CD4-positive, alpha-beta T cell treated with Interleukin-10 for 1 hour (primary cell): Measurements from ENCODE around the gene TMEM175.
"Not testable (repeated sequence)": the region's sequence is repeated elsewhere in the genome, so short reads cannot be mapped to it uniquely, and the experiment has no call there.

ENCODE experiments used
- DNase-seq: peaks from one replicate; pipeline ENCODE4 v3.0.0-alpha.2; 2020

Gene TMEM175

DNA sequence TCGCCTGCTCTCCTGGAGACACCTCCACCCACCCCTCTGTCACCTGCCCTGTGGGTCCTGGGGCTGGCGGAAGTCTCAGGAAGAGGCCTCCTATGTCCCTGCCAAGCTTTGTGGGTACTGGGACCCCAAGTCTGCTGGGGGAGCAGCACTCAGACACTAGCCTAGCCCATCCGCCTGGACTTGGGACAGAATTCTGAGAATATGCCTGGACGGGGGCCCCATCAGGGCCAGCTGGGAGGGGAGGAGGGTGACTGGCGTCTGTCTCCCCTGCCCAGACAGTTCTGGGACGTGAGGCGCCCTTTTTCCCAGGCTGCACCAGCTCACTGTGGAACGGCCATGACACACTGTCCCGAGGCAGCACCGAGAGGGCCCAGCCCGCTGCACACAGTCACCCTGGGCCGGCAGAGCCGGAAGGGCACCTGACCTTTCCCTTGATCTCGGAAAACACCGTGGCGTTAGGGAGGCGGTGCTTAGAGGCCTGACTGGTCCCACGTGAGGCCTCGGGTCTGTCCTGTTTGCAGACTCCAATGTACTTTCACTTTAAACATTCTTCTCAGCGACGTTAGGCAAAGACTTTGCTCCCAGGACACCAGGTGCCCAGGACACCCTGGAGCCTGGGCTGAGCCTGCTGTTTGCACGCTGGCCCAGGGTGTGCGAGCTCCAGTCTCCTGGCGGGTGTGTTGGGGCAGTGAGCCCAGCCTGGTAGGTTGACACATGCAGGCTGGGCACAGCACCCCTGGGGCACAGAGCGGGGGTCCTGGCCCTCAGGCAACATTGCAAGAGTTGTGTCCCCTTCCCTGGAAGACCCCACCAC, 60.2 kb downstream of the TMEM175 start:
- DNase-seq = no peak

DNA sequence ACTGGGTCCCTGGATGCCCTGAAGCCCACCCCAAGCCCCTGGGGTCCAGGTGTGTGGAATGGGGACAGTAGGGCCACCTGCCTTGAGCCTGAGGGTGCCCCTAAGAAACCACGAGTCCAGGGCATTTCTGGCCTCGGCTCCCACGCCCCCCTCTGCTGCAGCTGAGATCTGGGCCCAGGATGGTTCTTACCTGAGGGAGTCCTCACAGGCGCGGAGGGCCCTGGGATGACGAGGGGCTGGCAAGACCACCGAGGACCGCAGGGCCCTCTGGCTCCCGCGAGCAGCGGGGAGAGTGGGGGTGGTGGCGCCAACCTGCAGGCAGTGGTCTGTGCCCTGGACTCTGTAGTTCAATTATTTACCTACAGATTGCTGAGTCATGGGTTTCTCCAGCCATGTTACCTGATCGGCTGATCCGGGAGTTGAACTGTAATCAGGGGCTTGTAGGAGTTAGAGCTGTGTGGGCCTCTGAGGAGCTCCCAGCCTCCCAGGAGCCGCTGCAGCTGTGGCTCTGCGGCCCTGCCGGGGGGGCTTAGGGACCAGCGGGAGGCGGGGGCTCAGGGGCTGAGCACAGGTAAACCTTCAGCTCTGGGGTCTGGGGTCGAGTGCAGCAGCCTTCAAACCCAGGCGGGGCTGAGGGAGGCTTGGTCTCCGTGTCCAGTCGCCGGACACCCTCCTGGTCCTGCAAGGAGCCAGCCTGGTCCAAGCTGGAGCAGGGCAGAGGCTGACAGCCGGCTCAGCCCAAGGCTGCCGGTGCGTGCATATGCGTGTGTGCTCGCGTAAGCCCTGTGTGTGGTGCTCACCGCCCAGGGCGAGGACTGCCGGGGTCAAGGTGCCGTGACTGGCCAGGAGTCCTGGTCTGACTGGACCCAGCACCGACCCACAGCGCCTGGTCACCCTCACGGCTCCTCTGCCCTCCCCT, 61.1 kb downstream of the TMEM175 start, which contains the start of gene SLC26A1:
TSS of gene SLC26A1 (minus strand) at position 294 of the 919 bp plus-strand sequence. CDS start 1,701 bp downstream, outside the sequence.
- DNase-seq = no peak

DNA sequence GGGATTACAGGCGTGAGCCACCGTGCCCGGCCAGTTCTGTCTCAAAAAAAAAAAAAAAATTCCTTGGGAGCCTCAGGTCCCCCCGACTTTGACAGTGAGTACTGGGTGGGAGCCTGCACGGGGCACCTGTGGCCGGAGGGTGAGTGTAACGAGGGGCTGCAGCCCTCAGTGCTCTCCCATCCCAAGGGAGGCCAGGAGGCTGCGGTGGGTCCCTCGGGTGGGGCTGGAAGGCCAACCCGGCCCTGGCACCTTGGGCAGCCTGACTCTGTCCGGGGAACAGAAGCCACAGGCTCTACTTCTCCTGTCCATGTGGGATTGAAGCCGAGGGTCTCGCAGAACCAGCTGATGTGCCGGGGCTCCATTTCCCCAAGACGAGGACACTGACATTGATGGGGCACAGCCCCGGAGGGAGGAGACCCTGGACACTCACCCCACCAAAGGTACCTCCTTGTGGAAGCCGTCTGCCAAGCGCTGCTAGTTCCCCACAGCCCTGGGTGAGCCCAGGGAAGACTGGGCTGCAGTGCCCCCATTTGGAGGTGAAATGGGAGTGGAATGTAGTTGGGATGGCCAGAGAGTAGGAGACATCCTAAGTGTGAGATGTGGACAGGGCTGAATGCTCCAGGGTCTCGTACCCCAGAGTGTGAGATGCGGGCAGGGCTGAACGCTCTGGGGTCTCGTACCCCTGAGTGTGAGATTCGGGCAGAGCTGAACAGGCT, 63.2 kb downstream of the TMEM175 start:
- DNase-seq = no peak

DNA sequence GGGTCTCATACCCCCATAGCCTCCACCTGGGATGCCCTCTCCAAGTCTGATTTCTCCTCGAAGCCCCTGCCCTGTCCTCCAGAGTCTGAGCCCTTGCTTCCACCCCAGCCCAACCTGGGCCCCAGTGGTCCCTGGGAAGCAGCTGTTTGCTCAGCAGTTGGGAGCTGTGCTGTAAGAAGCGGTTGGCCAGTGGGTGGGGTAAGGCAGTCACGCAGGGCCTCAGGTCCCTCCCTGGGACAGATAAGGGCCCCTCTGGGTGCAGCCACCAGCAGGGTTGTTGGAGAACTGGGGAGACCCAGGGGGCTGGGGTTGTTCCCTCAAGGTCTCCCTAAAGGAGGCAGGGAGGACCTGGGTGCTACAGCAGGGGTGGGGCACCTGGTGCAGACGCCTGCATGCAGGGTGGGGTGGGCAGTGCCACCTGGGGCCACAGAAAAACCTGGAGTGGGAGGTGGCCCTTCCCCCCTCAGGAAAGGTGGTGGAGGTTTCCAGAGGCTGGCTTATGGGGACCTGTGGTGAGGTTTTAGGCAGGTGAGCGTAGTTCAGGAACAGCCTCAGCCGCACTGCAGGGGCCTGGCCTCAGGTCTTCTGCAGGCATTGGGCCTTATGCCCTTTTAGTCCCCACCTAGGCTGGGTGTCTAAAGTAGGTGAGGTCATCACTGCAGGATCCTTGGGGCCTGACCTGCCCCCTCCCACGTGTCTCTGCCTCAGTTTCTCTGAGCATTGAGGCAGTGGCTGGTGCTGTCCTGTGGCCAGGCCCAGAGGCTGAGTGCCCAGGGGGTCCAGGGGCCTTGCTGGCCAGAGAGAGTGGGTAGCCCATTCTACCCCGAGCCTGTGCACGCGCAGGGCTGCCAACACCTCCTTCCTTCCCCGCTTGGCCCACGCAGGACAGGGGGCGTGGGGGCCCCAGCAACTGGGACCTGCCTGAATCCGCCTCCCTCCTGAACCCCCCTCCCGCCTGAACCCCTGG, 64.1 kb downstream of the TMEM175 start:
- DNase-seq = no peak

DNA sequence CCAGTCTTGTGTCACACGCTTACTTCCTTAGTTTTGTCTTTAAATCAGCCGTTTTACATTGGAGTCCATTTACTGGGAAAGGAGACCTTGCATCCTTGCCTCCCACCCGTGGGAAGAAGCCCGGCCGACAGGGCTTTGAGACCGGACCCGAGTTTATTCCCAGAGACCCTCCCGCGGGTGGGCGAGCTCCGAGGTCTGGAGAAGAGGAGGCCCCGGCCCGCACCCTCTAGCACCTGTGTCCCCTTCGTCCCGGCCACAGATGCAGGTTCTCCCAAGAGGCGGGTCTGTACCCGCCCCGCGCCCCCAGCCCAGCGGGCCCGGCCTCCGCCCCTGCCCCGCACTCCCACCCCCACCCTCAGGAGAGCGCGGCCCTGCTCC, 64.7 kb downstream of the TMEM175 start:
- no peak for DNase-seq

DNA sequence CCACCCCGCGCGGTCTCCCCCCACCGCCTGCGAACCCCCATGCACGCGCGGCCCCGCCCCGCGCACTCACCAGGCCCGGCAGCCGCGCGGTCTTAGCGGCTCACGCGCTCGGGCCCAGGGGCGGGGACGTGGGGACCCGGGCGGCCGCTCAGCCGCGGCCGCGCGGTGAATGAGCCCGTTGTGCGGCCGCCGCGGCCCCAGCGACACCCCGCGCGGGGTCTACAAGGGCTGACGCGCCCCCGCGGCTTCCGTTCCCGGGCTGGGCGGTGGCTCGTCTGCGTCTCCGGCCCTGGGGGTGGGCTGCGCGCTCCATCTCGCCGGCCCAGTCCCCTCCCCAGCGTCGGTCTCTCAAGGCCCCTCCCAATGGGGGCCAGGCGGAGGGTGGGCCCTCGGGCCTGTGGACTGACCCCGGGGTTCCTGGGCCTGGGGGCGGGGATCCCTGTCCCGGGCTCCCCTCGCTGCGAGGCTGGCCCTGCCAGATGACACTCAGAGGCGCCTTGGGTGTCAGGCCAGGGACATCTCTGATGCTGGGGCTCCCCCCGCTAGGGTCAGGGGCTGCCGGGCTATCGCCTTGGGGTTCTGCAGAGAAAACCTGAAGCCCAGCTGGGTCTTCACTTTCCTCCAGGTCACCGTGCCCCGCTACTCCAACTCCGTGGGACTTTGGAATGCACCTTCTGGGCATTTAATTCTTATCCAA, 65.3 kb downstream of the TMEM175 start:
- no peak for DNase-seq

DNA sequence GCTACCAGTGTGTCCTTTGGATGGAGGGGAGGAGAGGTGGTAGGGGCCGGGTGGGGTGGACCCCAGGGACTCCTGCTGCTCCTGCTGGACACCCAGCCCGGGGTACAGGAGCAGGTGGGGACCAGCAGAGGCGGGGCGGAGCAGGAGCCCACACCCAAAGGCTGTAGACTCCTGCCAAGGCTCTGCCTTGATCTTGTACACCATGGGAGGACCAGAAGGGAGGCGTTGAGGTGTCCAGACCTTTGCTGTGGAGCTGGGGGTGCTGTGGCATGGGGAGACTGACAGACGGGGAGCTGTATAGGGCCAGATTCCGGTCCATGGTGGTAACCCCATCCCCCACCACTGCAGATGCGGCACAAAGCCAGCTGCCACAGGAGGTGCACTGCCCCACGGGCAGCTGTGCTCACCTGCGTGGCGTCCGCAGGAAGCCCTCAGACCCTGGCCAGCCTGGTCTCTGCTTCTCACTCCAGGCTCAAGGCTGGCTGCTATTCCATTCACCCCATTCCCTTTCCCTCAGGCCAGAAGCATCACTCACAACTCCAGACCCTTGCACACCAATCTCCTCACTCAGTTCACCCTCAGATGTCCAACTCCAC, 65.9 kb downstream of the TMEM175 start:
- no peak for DNase-seq

DNA sequence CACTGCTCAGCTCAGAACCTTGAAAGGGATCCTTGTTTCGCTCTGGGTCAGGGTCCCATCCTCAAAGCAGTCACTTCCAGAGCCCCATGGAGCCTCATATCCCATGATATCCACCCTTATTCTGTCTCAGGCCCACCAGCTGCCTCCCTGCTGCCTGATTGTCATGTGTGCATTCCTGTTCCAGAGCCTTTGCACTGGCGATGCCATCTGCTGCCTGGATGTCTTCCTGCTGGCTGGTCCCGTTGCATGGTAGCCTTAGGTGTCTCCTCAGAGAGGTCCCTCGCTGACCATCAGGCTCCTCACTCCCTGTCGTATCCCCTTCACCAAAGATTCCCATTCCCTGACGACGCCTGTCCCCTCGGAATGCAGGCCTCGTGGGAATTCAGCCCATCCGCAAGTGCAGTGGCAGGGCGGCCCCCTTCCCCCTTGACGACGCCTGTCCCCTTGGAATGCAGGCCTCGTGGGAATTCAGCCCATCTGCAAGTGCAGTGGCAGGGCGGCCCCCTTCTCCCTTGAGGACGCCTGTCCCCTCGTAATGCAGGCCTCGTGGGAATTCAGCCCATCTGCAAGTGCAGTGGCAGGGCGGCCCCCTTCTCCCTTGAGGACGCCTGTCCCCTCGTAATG, 67.1 kb downstream of the TMEM175 start:
- DNase-seq = not testable (repeated sequence)

DNA sequence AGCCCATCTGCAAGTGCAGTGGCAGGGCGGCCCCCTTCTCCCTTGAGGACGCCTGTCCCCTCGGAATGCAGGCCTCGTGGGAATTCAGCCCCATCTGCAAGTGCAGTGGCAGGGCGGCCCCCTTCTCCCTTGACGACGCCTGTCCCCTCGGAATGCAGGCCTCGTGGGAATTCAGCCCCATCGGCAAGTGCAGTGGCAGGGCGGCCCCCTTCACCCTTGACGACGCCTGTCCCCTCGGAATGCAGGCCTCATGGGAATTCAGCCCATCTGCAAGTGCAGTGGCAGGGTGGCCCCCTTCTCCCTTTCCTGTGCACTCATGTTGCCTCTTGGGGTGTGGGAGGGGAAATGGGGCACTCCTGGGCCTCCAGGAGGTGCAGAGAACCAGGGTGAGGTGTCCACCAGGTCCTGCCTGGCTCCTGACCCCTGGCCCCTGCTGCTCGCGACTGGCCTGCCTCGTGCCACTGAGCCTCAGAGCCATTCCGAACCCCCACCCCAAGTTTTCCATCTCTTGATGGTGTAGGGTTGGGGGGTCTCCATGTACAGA, 67.7 kb downstream of the TMEM175 start:
- DNase-seq = no peak

DNA sequence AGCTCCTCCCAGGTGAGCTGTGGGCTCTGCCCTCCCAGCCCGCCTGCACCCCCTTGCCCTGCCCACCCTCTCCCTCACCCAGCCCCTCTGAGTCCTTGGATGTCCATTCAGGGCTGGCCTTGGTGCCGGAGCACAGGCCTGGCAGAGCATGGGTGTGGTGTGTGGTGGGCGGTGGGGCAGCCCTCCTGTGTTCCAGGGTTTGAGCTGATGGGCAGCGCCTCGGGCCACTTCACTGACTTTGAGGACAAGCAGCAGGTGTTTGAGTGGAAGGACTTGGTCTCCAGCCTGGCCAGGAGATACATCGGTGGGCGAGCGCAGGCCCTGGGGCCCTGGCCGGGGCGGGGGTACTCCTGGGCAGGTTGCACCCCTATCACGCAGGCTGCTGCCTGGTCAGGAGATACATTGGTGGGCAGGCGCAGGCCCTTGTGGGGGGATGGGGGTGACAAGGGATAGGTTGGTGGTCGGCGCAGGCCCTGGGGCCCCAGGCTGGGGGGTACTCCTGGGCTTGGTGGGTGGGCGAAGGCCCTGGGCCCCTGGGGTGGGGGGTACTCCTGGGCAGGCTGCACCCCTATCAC, 68.5 kb downstream of the TMEM175 start:
- no peak for DNase-seq

DNA sequence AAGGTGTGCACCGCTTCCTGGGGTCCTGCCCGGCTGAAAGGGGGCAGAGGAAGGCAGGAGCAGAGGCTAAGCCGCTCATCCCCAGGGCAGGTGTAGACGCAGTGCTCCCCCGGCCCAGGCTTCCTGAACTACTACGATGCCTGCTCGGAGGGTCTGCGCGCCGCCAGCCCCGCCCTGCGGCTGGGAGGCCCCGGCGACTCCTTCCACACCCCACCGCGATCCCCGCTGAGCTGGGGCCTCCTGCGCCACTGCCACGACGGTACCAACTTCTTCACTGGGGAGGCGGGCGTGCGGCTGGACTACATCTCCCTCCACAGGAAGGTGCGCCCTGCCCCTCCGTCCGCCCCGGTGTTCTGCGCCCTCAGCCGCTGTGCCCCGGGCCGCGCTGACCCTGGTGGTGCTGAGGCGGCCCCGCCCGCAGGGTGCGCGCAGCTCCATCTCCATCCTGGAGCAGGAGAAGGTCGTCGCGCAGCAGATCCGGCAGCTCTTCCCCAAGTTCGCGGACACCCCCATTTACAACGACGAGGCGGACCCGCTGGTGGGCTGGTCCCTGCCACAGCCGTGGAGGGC, 69.4 kb downstream of the TMEM175 start:
- DNase-seq = no peak

DNA sequence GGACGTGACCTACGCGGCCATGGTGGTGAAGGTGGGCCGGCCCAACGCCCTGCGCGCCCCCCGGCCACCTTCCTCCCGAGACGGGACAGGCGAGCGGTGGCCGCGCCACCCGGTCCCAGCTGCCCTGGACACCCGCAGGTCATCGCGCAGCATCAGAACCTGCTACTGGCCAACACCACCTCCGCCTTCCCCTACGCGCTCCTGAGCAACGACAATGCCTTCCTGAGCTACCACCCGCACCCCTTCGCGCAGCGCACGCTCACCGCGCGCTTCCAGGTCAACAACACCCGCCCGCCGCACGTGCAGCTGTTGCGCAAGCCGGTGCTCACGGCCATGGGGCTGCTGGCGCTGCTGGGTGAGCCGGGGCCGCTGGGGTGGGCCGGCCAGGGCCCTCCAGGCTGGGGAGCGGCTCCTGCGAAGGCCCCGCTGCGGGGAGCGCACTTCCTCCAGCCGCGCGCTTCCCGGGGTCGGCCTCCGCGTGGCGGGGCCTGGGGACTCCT, 69.9 kb downstream of the TMEM175 start:
- no peak for DNase-seq

DNA sequence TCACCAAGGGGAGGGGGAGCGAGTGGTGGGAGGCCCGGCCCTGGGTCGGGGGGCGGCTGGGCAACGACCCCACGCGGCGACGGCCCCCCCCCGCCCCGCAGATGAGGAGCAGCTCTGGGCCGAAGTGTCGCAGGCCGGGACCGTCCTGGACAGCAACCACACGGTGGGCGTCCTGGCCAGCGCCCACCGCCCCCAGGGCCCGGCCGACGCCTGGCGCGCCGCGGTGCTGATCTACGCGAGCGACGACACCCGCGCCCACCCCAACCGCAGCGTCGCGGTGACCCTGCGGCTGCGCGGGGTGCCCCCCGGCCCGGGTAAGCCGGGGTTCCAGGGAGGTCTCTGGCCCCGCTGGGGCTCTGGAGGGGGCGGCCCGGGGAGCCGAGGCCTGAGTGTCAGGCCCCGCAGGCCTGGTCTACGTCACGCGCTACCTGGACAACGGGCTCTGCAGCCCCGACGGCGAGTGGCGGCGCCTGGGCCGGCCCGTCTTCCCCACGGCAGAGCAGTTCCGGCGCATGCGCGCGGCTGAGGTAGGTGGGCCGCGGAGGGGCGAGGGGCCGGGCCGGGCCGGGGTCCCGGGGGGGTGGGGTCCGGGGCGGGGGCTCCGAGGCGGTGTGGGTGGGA, 70.5 kb downstream of the TMEM175 start:
- DNase-seq = no peak

DNA sequence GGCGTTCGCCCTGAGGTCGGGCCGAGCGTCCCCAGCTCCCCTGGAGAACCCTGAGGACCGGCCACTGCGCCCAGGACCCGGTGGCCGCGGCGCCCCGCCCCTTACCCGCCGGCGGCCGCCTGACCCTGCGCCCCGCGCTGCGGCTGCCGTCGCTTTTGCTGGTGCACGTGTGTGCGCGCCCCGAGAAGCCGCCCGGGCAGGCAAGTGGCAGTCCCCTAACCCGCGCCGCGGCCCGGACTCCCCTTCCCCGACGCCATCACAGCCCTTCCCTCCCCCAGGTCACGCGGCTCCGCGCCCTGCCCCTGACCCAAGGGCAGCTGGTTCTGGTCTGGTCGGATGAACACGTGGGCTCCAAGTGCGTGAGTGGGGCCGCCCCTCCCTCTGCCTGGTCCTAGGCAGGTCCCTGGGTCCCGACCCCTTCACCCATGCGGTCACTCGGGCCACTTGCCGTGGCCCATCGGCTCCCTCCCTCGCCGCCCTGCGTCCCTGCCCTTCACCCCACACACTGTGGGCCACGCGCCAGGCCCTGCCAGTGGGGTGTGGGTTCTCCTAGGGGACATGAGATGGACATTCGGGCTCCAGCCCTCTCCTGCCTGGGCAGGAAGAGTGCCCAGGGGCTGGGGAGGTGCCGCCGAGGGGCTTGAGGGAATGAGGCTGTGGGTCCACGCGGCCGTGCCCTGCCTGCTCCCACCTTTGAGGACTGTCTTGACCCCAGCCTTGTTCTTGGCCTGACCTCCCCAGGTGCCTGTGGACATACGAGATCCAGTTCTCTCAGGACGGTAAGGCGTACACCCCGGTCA, 71.2 kb downstream of the TMEM175 start:
- no peak for DNase-seq

DNA sequence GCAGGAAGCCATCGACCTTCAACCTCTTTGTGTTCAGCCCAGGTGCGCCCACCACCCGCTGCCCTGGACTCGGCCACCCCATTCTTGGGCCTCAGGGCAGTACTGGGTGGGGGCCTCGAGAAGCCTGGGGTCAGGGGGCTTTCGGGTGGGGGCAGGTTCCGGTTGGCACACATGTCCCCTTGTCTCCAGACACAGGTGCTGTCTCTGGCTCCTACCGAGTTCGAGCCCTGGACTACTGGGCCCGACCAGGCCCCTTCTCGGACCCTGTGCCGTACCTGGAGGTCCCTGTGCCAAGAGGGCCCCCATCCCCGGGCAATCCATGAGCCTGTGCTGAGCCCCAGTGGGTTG, 71.8 kb downstream of the TMEM175 start:
- no peak for DNase-seq

DNA sequence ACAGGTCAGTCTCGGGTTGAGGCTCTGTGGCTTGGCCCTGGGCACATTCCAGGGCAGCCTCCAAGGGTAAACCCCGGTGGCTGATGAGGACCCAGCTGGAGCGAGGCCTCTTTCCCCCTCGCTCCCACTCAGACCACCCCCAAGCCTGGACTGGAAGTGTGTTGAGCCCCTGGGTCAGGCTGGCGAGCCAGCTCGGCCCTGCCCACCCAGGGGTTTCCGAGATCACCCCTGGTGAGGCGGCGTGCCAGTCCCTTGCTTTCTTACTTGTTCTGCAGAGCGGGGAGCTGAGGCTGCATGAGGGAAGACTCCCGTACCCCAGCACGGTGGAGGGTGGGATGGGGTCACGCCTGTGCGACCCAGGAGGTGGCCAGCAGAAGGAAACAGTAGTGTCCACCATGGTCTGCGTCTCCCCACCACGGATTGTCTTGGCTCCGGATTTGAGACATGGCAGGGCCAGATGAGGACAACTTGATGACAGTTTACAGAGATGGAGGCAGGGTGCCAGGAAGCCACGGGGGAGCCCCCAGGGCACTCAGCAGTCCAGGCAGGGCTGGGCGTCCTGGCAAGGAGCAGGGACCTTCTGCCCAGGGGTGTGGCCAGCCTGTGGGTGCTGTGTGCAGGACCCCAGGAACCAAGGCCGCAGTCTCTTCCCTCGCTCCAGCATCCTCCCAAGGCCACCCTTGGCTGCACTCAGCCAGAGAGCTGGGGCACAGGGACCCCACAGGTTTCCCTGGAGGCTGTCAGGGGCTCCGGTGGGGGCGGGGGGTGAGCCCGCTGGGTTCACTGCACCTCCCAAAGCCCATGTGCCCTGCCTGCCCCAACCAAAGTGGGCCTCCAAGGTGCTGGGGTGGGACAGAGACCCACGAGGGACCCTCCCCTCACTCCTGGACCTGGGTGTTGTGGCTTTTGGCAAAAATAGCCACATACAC, 72.6 kb downstream of the TMEM175 start:
- no peak for DNase-seq

DNA sequence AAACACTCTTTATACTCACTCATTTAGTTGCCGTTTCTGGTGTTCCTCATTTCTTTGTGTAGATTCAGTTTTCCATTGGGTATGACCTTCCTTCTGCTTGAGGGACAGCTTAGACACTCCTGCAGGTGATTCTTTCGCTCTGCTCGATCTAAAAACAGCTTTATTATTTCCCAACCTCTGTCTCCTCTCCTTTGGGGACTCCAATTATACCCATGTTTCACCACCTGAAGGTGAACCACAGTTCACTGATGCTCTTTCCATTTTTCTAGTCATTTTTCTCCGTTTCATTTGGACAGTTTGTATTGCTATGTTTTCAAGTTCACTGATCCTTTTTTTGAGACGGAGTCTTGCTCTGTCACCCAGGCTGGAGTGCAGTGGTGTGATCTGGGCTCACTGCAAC, 74.6 kb downstream of the TMEM175 start:
- DNase-seq = no peak
